ENCODE results near the gene EDC3. TPM values are rescaled to one million over a fixed set of nuclear protein-coding genes. Genes with fewer than 3 reads are reported as not detected.

The EDC3 gene
- total and polyA plus RNA-seq, 2 donors: 16.0 to 20.8 TPM

- Histone ChIP-seq H3K36me3 (ENCODE audit: insufficient read depth) (peaks cover 5% of the 10 kb centered on the region), H3K4me3 (ENCODE audit: low read depth, low read length) (no peak overlapping the region), H3K27ac (ENCODE audit: low read depth) (no peak overlapping the region), H3K4me1 (ENCODE audit: insufficient read depth) (no peaks in the 10 kb centered on the region)
- 71% methylated on average over 16 of the region's 16 CpGs for WGBS
- DNase-seq (ENCODE audit: extremely low spot score): no peak
Measured at GRCh38 chr15:74621546-74621920, 74.3 kb downstream of the EDC3 start.

GRCh38 chr15:74620636-74621545 lies 74.9 kb downstream of the EDC3 start:
- no peak overlapping the region for H3K4me3 ChIP-seq (ENCODE audit: low read depth, low read length)
- no peak for DNase-seq (ENCODE audit: extremely low spot score)
- H3K27ac ChIP-seq (ENCODE audit: low read depth): no peak overlapping the region
- WGBS: 52% methylated on average over 23 of the region's 23 CpGs
- H3K4me1 ChIP-seq (ENCODE audit: insufficient read depth): no peaks in the 10 kb centered on the region
- H3K36me3 ChIP-seq (ENCODE audit: insufficient read depth): peaks cover 5% of the 10 kb centered on the region

- 93% methylated on average over 27 of the region's 27 CpGs for WGBS
- no peaks in the 10 kb centered on the region for H3K4me1 ChIP-seq (ENCODE audit: insufficient read depth)
- DNase-seq (ENCODE audit: extremely low spot score): no peak
- H3K4me3 ChIP-seq (ENCODE audit: low read depth, low read length): no peak overlapping the region
- H3K36me3 ChIP-seq (ENCODE audit: insufficient read depth): peaks cover 5% of the 10 kb centered on the region
- H3K27ac ChIP-seq (ENCODE audit: low read depth): no peak overlapping the region
Measured at GRCh38 chr15:74619916-74620635, 75.7 kb downstream of the EDC3 start.

- no peak for DNase-seq (ENCODE audit: extremely low spot score)
- H3K4me3 ChIP-seq (ENCODE audit: low read depth, low read length): no peak overlapping the region
- 83% methylated on average over 15 of the region's 15 CpGs for WGBS
- no peak overlapping the region for H3K27ac ChIP-seq (ENCODE audit: low read depth)
- H3K4me1 ChIP-seq (ENCODE audit: insufficient read depth): no peaks in the 10 kb centered on the region
- peaks cover 3% of the 10 kb centered on the region for H3K36me3 ChIP-seq (ENCODE audit: insufficient read depth)
Measured at GRCh38 chr15:74618841-74619596, 76.8 kb downstream of the EDC3 start.

GRCh38 chr15:74616996-74617395 lies 78.8 kb downstream of the EDC3 start:
- Histone ChIP-seq H3K36me3 (ENCODE audit: insufficient read depth) (peaks cover 3% of the 10 kb centered on the region), H3K4me1 (ENCODE audit: insufficient read depth) (no peaks in the 10 kb centered on the region), H3K27ac (ENCODE audit: low read depth) (no peak overlapping the region), H3K4me3 (ENCODE audit: low read depth, low read length) (peak overlapping the region; percentile 95)
- DNase-seq (ENCODE audit: extremely low spot score): no peak

GRCh38 chr15:74616366-74616939 lies 79.4 kb downstream of the EDC3 start:
- Histone ChIP-seq H3K27ac (ENCODE audit: low read depth) (peak overlapping the region; percentile 97), H3K4me3 (ENCODE audit: low read depth, low read length) (peak overlapping the region; percentile 95), H3K36me3 (ENCODE audit: insufficient read depth) (peaks cover 3% of the 10 kb centered on the region), H3K4me1 (ENCODE audit: insufficient read depth) (no peaks in the 10 kb centered on the region)
- 1% methylated on average over 18 of the region's 18 CpGs for WGBS
- no peak for DNase-seq (ENCODE audit: extremely low spot score)

- H3K4me3 ChIP-seq (ENCODE audit: low read depth, low read length): peak within 1 kb of the TSS; percentile 95
- H3K4me1 ChIP-seq (ENCODE audit: insufficient read depth): no peaks in the 10 kb centered on the region
- under 1% methylated on average over 91 of the region's 91 CpGs for WGBS
- peak within 1 kb of the TSS; percentile 97 for H3K27ac ChIP-seq (ENCODE audit: low read depth)
- DNase-seq (ENCODE audit: extremely low spot score): peak; percentile 87
- H3K36me3 ChIP-seq (ENCODE audit: insufficient read depth): peaks cover 4% of the 10 kb centered on the region
Measured at GRCh38 chr15:74615508-74616365, 80.1 kb downstream of the EDC3 start, which contains the start of gene CLK3. CLK3 (plus strand) TSS chr15:74615836; CDS start chr15:74619197, 3,361 bp downstream.

GRCh38 chr15:74614744-74615507 lies 80.9 kb downstream of the EDC3 start:
- Histone ChIP-seq H3K4me1 (ENCODE audit: insufficient read depth) (no peaks in the 10 kb centered on the region), H3K27ac (ENCODE audit: low read depth) (peak overlapping the region; percentile 86), H3K4me3 (ENCODE audit: low read depth, low read length) (peak overlapping the region; percentile 95), H3K36me3 (ENCODE audit: insufficient read depth) (peaks cover 2% of the 10 kb centered on the region)
- no peak for DNase-seq (ENCODE audit: extremely low spot score)
- WGBS: under 1% methylated on average over 76 of the region's 76 CpGs

- Histone ChIP-seq H3K36me3 (ENCODE audit: insufficient read depth) (peaks cover 2% of the 10 kb centered on the region), H3K4me1 (ENCODE audit: insufficient read depth) (no peaks in the 10 kb centered on the region), H3K4me3 (ENCODE audit: low read depth, low read length) (peak overlapping the region; percentile 95), H3K27ac (ENCODE audit: low read depth) (no peak overlapping the region)
- 32% methylated on average over 38 of the region's 38 CpGs for WGBS
- no peak for DNase-seq (ENCODE audit: extremely low spot score)
Measured at GRCh38 chr15:74613953-74614743, 81.7 kb downstream of the EDC3 start.

GRCh38 chr15:74613089-74613952 lies 82.5 kb downstream of the EDC3 start:
- Histone ChIP-seq H3K27ac (ENCODE audit: low read depth) (no peak overlapping the region), H3K4me1 (ENCODE audit: insufficient read depth) (no peaks in the 10 kb centered on the region), H3K4me3 (ENCODE audit: low read depth, low read length) (no peak overlapping the region), H3K36me3 (ENCODE audit: insufficient read depth) (peaks cover 2% of the 10 kb centered on the region)
- DNase-seq (ENCODE audit: extremely low spot score): no peak
- WGBS: 60% methylated on average over 6 of the region's 6 CpGs

- no peak for DNase-seq (ENCODE audit: extremely low spot score)
- Histone ChIP-seq H3K27ac (ENCODE audit: low read depth) (no peak overlapping the region), H3K4me3 (ENCODE audit: low read depth, low read length) (no peak overlapping the region), H3K4me1 (ENCODE audit: insufficient read depth) (no peaks in the 10 kb centered on the region), H3K36me3 (ENCODE audit: insufficient read depth) (peaks cover 2% of the 10 kb centered on the region)
- WGBS: 81% methylated on average over 2 of the region's 2 CpGs
Measured at GRCh38 chr15:74612677-74613076, 83.1 kb downstream of the EDC3 start.

All from urinary bladder (tissue), 4 donors.